Smooth muscle cell (in vitro differentiated cells): ENCODE measurements around the gene SDK1. TPM values are rescaled to one million over a fixed set of nuclear protein-coding genes. Genes with fewer than 3 reads are reported as not detected.

Source experiments
- DNase-seq: peaks from one replicate; lab custom pipeline; 2025; ENCODE audit not compliant: unreplicated experiment; lab: John Stamatoyannopoulos, UW
- H2AFZ ChIP-seq: fragments of 200-600 bp; sonication (generic); 2 replicates; pipeline ENCODE4 v1.6.0; 2016; ENCODE audit warnings: antibody characterized with exemption, low read depth, mild to moderate bottlenecking
- H3F3A ChIP-seq: fragments of 200-600 bp; sonication (generic); 2 replicates; pipeline ENCODE4 v1.6.0; 2017; ENCODE audit warnings: antibody characterized with exemption, low read depth
- H3K27ac ChIP-seq: fragments of 200-600 bp; sonication (generic); 2 replicates; pipeline ENCODE4 v1.5.1; 2016; ENCODE audit warnings: low read depth, mild to moderate bottlenecking
- H3K27me3 ChIP-seq: fragments of 200-600 bp; sonication (generic); 2 replicates; pipeline ENCODE4 v1.6.1; 2016; ENCODE audit warnings: low read depth, mild to moderate bottlenecking
- H3K36me3 ChIP-seq: fragments of 200-600 bp; sonication (generic); 2 replicates; pipeline ENCODE4 v1.5.1; 2016; ENCODE audit warnings: low read depth
- H3K4me1 ChIP-seq: fragments of 200-600 bp; sonication (generic); 2 replicates; pipeline ENCODE4 v1.5.1; 2016; ENCODE audit warnings: low read depth
- H3K4me2 ChIP-seq: fragments of 200-600 bp; sonication (generic); 2 replicates; pipeline ENCODE4 v1.6.0; 2016; ENCODE audit warnings: mild to moderate bottlenecking
- H3K4me3 ChIP-seq: fragments of 200-600 bp; sonication (generic); 2 replicates; pipeline ENCODE4 v1.5.1; 2016; ENCODE audit warnings: mild to moderate bottlenecking
- H3K79me2 ChIP-seq: fragments of 200-600 bp; sonication (generic); 2 replicates; pipeline ENCODE4 v1.6.0; 2016; ENCODE audit warnings: low read depth, mild to moderate bottlenecking
- H3K9ac ChIP-seq: fragments of 200-600 bp; sonication (generic); 2 replicates; pipeline ENCODE4 v1.6.0; 2016; ENCODE audit warnings: low read depth
- H3K9me3 ChIP-seq: fragments of 200-600 bp; sonication (generic); replicated peaks from 2 replicates; pipeline ENCODE4 v1.5.1; 2016; ENCODE audit warnings: low read depth
- H4K20me1 ChIP-seq: fragments of 200-600 bp; sonication (generic); 2 replicates; pipeline ENCODE4 v1.6.0; 2016; ENCODE audit warnings: low read depth
- CTCF ChIP-seq: fragments of 200-600 bp; sonication (generic); IDR thresholded peaks from 2 replicates; pipeline ENCODE4 v1.5.1; 2017; ENCODE audit warnings: borderline replicate concordance, mild to moderate bottlenecking, antibody characterized with exemption; ENCODE audit not compliant: insufficient read depth, poor library complexity, severe bottlenecking
- WGBS: methylation state at CpG from one replicate; pipeline ENCODE4 v1.1.7; 2016; ENCODE audit warnings: low lambda C conversion rate; 5-methylcytosine and 5-hydroxymethylcytosine counted together
- polyA plus RNA-seq: library from polyadenylated mRNA; unstranded; fragments of >200 nt; fragmentation: Nextera tagmentation; extraction: Ambion mirVana; gene quantifications from 2 replicates; pipeline ENCODE4 v1.2.1, GENCODE V29; 2016
- total RNA-seq: library from RNA; depleted of rRNA; stranded (reverse); fragments of >200 nt; gene quantifications from 2 replicates; pipeline ENCODE4 v1.2.3, GENCODE V29; 2014

Gene SDK1
- total and polyA plus RNA-seq, 2 experiments from 2014 or later: 1.1 to 2.5 TPM

GRCh38 chr7:3426064-3426463 lies 125.0 kb downstream of the SDK1 start:
- TF ChIP-seq CTCF: no peak
- Histone ChIP-seq H3K9ac (no peak overlapping the region), H3K4me3 (no peak overlapping the region), H4K20me1 (no peaks in the 10 kb centered on the region), H3K4me2 (no peak overlapping the region), H3K4me1 (no peaks in the 10 kb centered on the region), H3K36me3 (no peaks in the 10 kb centered on the region), H3K79me2 (no peaks in the 10 kb centered on the region), H2AFZ (no peak overlapping the region), H3K9me3 (no peaks in the 10 kb centered on the region), H3K27ac (no peak overlapping the region), H3K27me3 (no peaks in the 10 kb centered on the region), H3F3A (no peaks in the 10 kb centered on the region)
- WGBS: 67% methylated on average over 4 of the region's 4 CpGs
- DNase-seq: no peak

- H3K27ac ChIP-seq: no peak overlapping the region
- H3K4me3 ChIP-seq: no peak overlapping the region
- H3K27me3 ChIP-seq: no peaks in the 10 kb centered on the region
- H3K4me2 ChIP-seq: no peak overlapping the region
- no peaks in the 10 kb centered on the region for H3K4me1 ChIP-seq
- no peak for TF ChIP-seq CTCF
- no peaks in the 10 kb centered on the region for H4K20me1 ChIP-seq
- no peaks in the 10 kb centered on the region for H3K79me2 ChIP-seq
- no peak overlapping the region for H2AFZ ChIP-seq
- H3K9me3 ChIP-seq: no peaks in the 10 kb centered on the region
- no peaks in the 10 kb centered on the region for H3K36me3 ChIP-seq
- 93% methylated on average over 1 of the region's 1 CpG for WGBS
- H3F3A ChIP-seq: no peaks in the 10 kb centered on the region
- DNase-seq: no peak
- H3K9ac ChIP-seq: no peak overlapping the region
Measured at GRCh38 chr7:3427957-3428356, 126.9 kb downstream of the SDK1 start.

GRCh38 chr7:3429981-3430380 lies 128.9 kb downstream of the SDK1 start:
- no peaks in the 10 kb centered on the region for H3K27me3 ChIP-seq
- H2AFZ ChIP-seq: no peak overlapping the region
- H3K4me1 ChIP-seq: no peaks in the 10 kb centered on the region
- H3F3A ChIP-seq: no peaks in the 10 kb centered on the region
- H4K20me1 ChIP-seq: no peaks in the 10 kb centered on the region
- no peak overlapping the region for H3K27ac ChIP-seq
- no peak overlapping the region for H3K4me3 ChIP-seq
- TF ChIP-seq CTCF: no peak
- H3K79me2 ChIP-seq: no peaks in the 10 kb centered on the region
- DNase-seq: no peak
- H3K36me3 ChIP-seq: no peaks in the 10 kb centered on the region
- 64% methylated on average over 4 of the region's 4 CpGs for WGBS
- no peaks in the 10 kb centered on the region for H3K9me3 ChIP-seq
- H3K9ac ChIP-seq: no peak overlapping the region
- H3K4me2 ChIP-seq: no peak overlapping the region

GRCh38 chr7:3430588-3430987 lies 129.5 kb downstream of the SDK1 start:
- Histone ChIP-seq H3K9me3 (no peaks in the 10 kb centered on the region), H3K36me3 (no peaks in the 10 kb centered on the region), H3K9ac (no peak overlapping the region), H3K79me2 (no peaks in the 10 kb centered on the region), H3K4me1 (no peaks in the 10 kb centered on the region), H3K27me3 (no peaks in the 10 kb centered on the region), H3F3A (no peaks in the 10 kb centered on the region), H3K4me2 (no peak overlapping the region), H3K27ac (peak overlapping the region; percentile 61), H2AFZ (no peak overlapping the region), H3K4me3 (no peak overlapping the region), H4K20me1 (no peaks in the 10 kb centered on the region)
- TF ChIP-seq CTCF: no peak
- no peak for DNase-seq
- WGBS: 58% methylated on average over 7 of the region's 7 CpGs
